Activated CD4-positive, alpha-beta T cell treated with anti-CD3 and anti-CD28 coated beads, Interleukin-2, amount 50 U/mL, for 16 hours (primary cell): ENCODE measurements around the gene PDE4D.
A peak's percentile ranks its signal among the peaks of the same experiment; 100 is the strongest.

ENCODE experiments used
- DNase-seq: peaks from one replicate; pipeline ENCODE4 v3.0.0-alpha.2; 2020

PDE4D gene

GRCh38 chr5:59542306-59542705 lies 351.2 kb downstream of the PDE4D start:
- DNase-seq, result no peak

- no peak for DNase-seq
Measured at GRCh38 chr5:59540366-59540765, 353.2 kb downstream of the PDE4D start.

- DNase-seq, result no peak
Measured at GRCh38 chr5:59538750-59539121, 354.8 kb downstream of the PDE4D start.

DNA sequence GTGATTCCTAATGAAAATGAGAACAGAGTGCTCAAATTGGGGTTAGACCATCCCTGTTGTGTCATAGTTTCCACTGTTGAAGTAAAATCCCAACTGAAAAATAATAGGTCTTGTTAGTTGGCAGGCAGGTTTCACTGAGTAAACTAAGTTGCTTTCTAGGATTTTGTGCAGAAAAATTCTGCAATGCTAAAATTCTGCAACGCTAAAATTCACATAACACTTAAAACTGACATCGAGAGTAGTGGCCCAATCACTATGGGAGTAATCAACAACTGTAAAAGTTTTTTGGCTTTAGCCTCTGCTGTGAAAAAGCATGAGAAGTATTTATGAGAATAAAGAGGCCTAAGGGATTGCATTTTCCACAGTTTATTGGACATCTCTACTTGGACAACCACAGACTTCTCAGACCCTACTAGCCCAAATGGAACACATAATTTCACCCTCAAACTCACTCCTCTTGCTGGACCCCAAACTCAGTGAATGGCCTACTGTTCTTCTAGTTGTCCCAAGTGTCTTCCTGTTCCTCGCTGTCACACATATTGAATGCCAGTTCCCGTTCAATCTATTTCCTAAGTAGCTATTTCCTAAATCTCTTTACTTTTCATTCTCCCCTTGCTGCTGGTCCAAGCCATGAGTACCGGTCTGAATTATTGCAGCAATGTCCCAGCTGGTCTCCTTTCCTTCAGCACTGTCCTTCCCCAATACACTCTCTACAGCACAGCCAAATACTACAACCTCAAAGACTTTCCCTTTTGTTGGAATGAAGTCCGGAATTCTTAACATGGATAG lies 355.4 kb downstream of the PDE4D start:
- no peak for DNase-seq

DNA sequence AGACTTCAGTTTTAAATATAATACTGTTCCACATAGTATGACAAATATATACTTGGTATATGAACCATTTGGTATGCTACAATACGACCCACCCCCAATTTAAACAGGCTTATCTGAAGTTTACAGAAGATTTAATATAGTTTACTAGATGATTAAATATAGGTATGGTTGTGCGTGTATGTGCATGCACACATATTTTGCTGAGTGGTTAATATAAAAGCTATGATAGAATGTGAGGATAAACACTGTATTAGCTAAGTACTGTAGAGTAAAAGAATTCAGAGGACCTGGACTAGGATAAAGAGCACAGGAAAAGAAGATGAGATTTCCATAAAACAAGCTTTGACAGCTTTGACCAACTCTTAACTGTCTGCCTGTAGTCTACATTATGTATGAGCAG lies 356.7 kb downstream of the PDE4D start:
- DNase-seq, result no peak

GRCh38 chr5:59535561-59535960 lies 358.0 kb downstream of the PDE4D start:
- DNase-seq, result no peak

- no peak for DNase-seq
Measured at GRCh38 chr5:59533730-59534108, 359.8 kb downstream of the PDE4D start.

GRCh38 chr5:59532979-59533729 lies 360.4 kb downstream of the PDE4D start:
- no peak for DNase-seq

GRCh38 chr5:59529239-59529638 lies 364.3 kb downstream of the PDE4D start:
- no peak for DNase-seq

GRCh38 chr5:59528202-59528862 lies 365.2 kb downstream of the PDE4D start:
- DNase-seq, result no peak

DNA sequence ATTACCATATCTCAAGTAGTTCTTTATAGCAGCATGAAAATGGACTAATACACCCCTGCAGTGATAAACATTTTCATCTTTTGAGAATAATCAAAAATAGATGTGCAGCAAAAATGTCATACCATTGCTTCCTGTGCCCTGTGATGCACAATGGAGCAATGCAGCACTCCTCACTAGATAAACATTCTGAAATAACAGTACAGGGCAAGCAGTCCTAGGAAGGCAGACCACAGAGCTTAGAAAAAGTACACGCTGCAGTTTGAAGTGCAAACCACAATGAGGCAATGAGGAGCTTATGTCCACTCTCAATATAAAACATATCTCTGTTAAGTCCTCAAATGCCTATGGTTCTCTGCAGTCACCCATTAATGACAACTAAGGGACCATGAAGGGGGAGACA lies 367.6 kb downstream of the PDE4D start:
- DNase-seq, result no peak

DNA sequence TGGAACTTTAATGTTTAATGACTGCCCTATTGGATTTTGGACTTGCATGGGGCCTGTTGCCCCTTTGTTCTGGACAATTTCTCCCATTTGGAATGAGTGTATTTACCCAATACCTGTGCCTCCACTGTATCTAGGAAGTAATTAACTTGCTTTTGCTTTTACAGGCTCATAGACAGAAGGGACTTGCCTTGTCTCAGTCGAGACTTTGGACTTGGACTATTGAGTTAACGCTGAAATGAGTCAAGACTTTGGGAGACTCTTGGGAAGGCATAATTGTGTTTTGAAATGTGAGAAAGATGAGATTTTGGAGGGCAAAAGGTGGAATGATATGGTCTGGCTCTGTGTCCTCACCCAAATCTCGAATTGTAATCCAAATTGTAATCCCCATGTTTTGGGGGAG lies 368.2 kb downstream of the PDE4D start:
- no peak for DNase-seq

DNA sequence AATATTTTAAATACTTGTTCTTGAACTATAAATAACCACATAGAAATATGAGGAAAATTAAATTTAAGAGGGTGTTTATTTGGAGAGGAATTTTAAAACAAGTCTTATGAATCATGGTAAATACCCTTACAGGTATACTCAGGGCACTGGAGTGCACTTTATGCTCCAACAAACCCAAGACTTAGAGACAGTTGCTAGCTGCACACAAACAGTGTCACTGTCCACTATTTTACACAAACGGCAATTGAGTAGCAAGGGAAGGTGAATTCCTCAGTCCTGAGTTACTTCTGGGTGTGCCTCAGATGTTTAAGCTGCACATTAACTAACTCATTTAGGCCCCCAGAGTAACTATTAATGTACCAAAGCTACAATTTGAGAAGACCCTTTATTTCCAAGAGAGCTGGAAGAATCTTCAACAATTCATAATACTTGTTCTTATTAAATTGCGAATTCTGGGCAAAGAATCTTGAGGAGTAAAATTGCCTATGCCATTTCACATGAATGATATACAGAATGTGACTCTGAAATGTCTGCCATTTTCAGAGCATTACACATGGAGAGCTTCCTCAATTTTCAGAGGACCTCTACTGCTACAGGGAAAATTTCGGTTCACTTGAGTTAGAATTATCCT lies 371.2 kb downstream of the PDE4D start:
- DNase-seq, result no peak

GRCh38 chr5:59521476-59521875 lies 372.1 kb downstream of the PDE4D start:
- DNase-seq, result no peak

DNA sequence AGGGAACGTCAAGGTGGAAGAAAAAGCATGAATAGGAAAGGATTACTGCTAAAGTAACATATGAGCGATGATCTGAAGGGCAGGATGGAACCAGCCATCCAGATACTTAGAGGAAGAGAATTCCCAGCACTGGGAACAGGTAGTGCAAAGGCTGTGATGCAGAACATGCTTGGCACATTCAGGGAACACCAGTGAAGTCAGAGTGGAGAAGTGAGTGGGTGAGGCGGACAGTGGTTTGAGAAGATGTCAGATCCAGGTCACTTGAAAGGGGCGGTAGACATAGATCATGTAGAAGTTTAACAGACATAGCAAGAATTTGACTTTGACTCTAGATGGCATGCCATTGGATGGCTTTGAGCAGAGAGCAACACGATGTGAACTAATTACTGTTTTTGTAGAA lies 374.2 kb downstream of the PDE4D start:
- DNase-seq, result no peak

- DNase-seq, result no peak
Measured at GRCh38 chr5:59517926-59518585, 375.5 kb downstream of the PDE4D start.

- no peak for DNase-seq
Measured at GRCh38 chr5:59516161-59516560, 377.4 kb downstream of the PDE4D start.

- peak; percentile 28 for DNase-seq
Measured at GRCh38 chr5:59506285-59506877, 387.1 kb downstream of the PDE4D start.

- no peak for DNase-seq
Measured at GRCh38 chr5:59504043-59504442, 389.5 kb downstream of the PDE4D start.

GRCh38 chr5:59503220-59503619 lies 390.3 kb downstream of the PDE4D start:
- DNase-seq, result no peak

- no peak for DNase-seq
Measured at GRCh38 chr5:59501316-59501715, 392.2 kb downstream of the PDE4D start.

- DNase-seq, result no peak
Measured at GRCh38 chr5:59500014-59500413, 393.5 kb downstream of the PDE4D start.

- no peak for DNase-seq
Measured at GRCh38 chr5:59497207-59497606, 396.3 kb downstream of the PDE4D start.
